ENCODE data around the gene NCKAP1.
"Not testable (repeated sequence)": the region's sequence is repeated elsewhere in the genome, so short reads cannot be mapped to it uniquely, and the experiment has no call there.

Gene NCKAP1

GRCh38 chr2:182893666-182894065, 144.6 kb downstream of the NCKAP1 start:
- H3K4me3 ChIP-seq (ENCODE audit: low read length): no peak overlapping the region
- DNase-seq (ENCODE audit: low read depth): no peak
- no peak for TF ChIP-seq CTCF (IDR thresholded peaks at IDR 0.05; ENCODE audit: insufficient read depth, low read depth, low read length, missing control alignments)

DNA sequence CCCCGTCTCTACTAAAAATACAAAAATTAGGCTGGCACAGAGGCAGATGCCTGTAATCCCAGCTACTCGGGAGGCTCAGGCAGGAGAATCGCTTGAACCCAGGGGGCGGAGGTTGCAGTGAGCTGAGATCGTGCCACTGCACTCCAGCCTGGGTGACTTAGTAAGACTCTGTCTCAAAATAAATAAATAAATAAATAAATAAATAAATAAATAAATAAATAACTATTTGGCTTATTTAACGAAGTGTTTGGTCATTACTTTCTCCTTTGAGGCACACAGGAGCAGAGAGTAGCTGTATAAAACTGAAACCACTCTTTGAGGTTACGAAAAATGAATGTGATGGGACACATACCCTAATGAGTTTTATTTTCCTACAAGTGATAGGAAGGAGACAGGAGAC, 145.2 kb downstream of the NCKAP1 start:
- not testable (repeated sequence) for H3K4me3 ChIP-seq (ENCODE audit: low read length); DNase-seq (ENCODE audit: low read depth)

GRCh38 chr2:182891611-182892010, 146.6 kb downstream of the NCKAP1 start:
- TF ChIP-seq CTCF (IDR thresholded peaks at IDR 0.05; ENCODE audit: insufficient read depth, low read depth, low read length, missing control alignments): no peak
- H3K4me3 ChIP-seq (ENCODE audit: low read length): no peak overlapping the region
- peak; percentile 17 for DNase-seq (ENCODE audit: low read depth)

DNA sequence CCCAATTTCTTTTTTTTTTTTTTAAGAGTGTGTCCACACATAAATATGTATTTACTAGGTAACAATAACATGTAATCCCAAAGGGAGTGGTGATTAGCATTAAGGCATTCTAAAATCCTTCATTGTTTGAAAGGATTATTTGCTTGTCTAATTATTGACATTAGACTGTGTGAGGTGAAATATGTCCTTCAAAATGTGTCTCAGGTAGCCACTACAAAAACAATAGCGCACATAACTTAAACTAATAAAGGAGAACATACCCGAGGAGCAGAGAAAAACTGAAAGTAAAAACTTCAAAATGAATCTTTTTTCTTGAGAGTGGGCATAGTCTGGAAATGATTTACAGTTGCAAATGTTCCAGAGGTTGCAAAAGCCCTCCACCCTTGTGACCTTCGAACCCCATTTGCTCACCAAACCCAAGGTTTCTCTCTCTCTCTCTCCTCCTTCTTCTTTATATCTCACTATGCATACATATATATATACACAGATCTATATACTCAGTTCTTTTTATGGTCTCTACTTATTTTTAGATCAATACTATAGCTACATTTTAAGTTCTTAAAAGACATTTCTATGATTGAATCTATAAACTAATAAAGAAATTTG, 147.4 kb downstream of the NCKAP1 start:
- DNase-seq (ENCODE audit: low read depth): no peak
- TF ChIP-seq CTCF (IDR thresholded peaks at IDR 0.05; ENCODE audit: insufficient read depth, low read depth, low read length, missing control alignments): no peak
- no peak overlapping the region for H3K4me3 ChIP-seq (ENCODE audit: low read length)

DNA sequence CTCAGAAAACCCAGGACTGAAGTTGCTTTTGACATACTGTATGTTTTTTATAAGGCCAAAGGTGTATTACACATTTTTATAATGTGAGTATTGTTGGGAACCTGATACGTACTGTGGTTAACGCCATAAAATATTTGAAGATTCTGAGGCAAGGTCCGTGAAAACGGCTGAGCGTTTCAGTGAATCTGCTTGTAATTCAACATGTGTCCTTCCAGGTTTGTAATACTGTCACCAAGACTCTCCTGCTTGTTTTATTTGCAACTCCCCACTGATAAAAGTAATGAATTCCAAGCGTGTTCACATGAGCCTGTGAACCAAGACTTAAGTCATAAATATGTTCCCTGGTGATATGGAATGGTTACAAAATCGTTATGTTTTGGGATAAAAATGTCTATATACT, 148.0 kb downstream of the NCKAP1 start:
- H3K4me3 ChIP-seq (ENCODE audit: low read length): no peak overlapping the region
- DNase-seq (ENCODE audit: low read depth): no peak
- no peak for TF ChIP-seq CTCF (IDR thresholded peaks at IDR 0.05; ENCODE audit: insufficient read depth, low read depth, low read length, missing control alignments)

DNA sequence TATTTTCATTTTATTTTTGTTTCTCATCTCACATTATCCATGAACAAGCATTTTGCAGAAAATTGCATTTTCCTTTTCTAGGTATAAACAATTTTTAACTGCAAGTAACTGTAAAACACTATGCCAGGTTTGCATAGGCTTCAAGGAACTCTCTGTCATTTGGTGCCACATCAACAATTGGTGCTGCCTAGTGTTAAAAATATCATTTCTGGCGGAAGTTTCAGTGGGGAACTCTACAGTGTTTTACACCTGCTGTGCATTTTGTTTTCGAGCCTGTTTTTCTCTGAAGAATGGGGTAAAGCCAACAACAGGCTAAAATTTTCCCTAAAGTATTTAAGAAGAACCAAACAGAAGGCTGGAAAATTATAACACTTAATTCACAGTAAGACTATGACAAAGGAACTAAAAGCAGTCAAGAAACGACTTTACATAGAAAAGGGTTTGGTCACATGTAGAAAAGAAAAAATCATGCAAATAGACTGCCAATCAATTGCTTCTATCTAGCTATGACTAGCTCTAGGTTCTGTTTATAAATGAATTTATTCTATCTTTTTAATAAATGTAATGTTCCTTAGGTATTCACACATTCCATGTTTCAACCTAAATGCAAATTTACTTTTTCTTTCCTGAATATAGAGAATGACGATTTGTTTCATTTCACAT, 150.4 kb downstream of the NCKAP1 start:
- no peak for TF ChIP-seq CTCF (IDR thresholded peaks at IDR 0.05; ENCODE audit: insufficient read depth, low read depth, low read length, missing control alignments)
- H3K4me3 ChIP-seq (ENCODE audit: low read length): no peak overlapping the region
- DNase-seq (ENCODE audit: low read depth): no peak

- DNase-seq (ENCODE audit: low read depth): no peak
- no peak for TF ChIP-seq CTCF (IDR thresholded peaks at IDR 0.05; ENCODE audit: insufficient read depth, low read depth, low read length, missing control alignments)
- H3K4me3 ChIP-seq (ENCODE audit: low read length): no peak overlapping the region
These were observed 151.2 kb downstream of the NCKAP1 start for GRCh38 chr2:182887093-182887492.

All from epithelial cell of esophagus (primary cell).